Amniotic epithelial cell (primary cell): ENCODE results near the gene SLC34A2.
"Not testable (repeated sequence)": the region's sequence is repeated elsewhere in the genome, so short reads cannot be mapped to it uniquely, and the experiment has no call there.

Experiments used
- DNase-seq: peaks from one replicate; pipeline ENCODE4 v3.0.0-alpha.2; 2010; ENCODE audit warnings: low read depth

SLC34A2 gene, protein sequence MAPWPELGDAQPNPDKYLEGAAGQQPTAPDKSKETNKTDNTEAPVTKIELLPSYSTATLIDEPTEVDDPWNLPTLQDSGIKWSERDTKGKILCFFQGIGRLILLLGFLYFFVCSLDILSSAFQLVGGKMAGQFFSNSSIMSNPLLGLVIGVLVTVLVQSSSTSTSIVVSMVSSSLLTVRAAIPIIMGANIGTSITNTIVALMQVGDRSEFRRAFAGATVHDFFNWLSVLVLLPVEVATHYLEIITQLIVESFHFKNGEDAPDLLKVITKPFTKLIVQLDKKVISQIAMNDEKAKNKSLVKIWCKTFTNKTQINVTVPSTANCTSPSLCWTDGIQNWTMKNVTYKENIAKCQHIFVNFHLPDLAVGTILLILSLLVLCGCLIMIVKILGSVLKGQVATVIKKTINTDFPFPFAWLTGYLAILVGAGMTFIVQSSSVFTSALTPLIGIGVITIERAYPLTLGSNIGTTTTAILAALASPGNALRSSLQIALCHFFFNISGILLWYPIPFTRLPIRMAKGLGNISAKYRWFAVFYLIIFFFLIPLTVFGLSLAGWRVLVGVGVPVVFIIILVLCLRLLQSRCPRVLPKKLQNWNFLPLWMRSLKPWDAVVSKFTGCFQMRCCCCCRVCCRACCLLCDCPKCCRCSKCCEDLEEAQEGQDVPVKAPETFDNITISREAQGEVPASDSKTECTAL

GRCh38 chr4:25654971-25655963, at the start of gene SLC34A2:
Gene SLC34A2, plus strand, starts transcription at chr4:25655851. Its CDS starts 6,650 bp downstream, at chr4:25662501.
- DNase-seq, result no peak

DNA sequence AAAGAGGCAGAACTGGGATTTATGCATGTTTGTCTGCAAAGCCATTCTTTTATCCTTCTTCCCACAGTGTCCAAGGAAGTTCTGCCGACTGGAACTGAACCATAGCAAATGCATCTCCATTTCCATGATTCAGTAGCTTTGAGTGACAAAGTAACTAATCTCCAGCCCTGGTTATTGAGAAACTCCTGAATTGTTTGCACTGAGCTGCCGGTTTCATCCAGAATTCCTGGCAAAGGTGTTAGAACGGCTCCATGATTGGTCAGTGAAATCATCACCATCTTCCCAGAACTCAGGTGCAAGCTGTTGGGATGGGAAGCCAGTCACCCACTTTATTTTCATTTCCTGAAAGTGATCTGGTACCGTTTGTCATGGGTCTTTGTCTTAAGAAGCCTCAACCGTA, 47.0 kb upstream of the SLC34A2 start:
- DNase-seq, result no peak

DNA sequence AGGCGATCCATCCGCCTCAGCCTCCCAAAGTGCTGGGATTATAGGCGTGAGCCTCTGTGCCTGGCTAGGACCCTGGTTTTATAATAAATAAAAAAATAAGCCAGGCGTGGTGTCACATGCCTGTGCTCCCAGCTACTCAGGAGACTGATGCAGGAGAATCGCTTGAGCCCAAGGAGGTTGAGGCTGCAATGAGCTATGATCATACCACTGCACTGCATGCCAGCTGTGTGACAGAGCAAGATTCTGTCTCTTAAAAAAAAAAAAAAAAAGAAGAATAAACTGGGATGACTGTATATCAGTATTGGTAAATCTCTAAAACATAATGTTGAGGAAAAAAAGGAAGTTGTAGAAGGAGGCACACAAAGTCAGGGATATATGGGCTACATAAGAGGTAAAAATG, 45.7 kb upstream of the SLC34A2 start:
- DNase-seq, result no peak

GRCh38 chr4:25613613-25614012, 42.0 kb upstream of the SLC34A2 start:
- not testable (repeated sequence) for DNase-seq

- no peak for DNase-seq
Observed at GRCh38 chr4:25614807-25615206, 40.8 kb upstream of the SLC34A2 start.

- DNase-seq, result no peak
Observed at GRCh38 chr4:25621027-25621930, 34.4 kb upstream of the SLC34A2 start.

DNA sequence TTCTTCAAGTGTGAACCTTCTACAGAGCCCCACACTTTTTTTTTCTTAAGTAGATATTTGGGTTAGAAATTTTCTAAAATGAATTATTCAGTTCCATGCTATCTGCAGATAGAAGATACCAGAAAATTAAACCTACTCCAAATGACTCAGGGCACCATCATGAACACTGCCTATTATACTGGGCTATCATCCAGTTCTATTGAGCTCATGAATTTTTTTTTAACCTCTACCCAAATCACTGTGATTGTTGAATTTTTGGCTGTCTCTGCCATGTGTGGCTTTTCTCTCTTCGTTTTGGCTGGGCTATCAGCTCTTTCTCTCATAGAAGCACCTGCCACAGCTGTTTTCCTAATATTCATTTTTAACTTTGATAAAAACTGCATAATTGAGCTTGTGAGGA, 31.0 kb upstream of the SLC34A2 start:
- no peak for DNase-seq

- peak; percentile 7 for DNase-seq
Observed at GRCh38 chr4:25628451-25628850, 27.2 kb upstream of the SLC34A2 start.

DNA sequence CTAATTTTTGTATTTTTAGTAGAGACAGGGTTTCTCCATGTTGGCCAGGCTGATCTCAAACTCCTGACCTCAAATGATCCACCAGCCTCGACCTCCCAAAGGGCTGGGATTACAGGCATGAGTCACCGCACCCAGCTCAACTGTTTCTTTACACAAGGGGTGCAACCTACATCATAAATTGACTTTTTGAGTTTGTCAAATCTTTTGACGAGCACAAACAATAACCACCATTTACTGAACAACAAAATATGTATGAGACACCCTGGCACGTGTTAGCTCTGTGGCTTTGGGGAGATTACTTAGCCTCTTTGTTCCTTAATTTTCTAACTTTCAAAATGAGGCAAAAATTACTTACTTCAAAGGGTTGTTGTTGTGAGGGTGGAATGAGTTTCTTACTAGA, 23.5 kb upstream of the SLC34A2 start:
- peak; percentile 8 for DNase-seq

DNA sequence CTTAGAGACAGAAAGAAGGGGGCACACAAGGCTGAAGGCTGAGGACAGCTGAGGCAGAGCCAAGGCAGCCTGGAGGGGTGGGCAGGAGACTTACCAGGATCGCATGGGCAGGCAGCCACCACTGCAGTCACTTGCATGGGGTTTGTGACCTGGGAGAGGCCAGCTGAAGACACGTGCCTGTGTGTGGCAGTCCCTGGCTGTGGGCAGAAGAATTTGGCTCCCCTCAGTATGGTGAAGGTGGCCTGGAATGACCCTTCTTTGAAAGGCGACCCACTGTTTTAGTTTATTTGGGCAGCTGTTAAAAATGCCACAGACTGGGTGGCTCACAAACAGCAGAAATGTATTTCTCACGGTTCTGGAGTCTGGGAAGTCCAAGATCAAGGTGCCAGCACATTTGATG, 22.1 kb upstream of the SLC34A2 start:
- DNase-seq, result no peak

DNA sequence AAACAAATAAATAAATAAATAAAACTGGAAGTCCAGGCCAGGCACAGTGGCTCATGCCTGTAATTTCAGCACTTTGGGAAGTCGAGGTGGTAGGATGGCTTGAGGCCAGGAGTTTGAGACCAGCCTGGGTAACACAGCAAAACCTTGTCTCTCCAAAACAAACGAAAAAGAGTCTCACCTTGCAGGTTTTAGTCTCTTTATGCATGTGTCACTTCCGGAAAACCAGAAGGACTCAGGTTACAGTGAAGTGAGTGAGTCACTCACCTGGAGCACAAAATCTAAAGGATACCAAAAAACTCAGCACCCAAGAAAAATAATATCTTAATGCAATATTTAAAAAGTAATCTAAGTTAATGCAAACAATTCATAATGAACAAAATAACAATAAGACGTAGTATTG, 20.1 kb upstream of the SLC34A2 start:
- no peak for DNase-seq

GRCh38 chr4:25637581-25638220, 17.9 kb upstream of the SLC34A2 start:
- DNase-seq, result no peak

DNA sequence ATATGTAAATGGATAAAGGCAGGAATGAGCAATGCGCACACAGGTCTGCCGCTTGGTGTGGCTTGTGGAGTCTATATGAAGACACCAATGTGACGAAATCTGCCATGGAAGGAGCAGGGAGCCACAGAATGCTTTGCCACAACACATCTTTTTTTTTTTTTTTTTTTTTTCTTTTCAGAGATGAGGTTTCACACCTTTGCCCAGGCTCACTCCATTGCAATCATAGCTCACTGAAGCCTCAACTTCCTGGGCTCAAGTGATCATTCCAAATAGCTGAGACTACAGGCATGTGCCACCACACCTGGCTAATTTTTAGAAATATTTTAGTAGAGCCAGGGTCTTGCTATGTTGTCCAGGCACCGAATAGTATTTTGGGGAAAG, 17.4 kb upstream of the SLC34A2 start:
- DNase-seq, result no peak

DNA sequence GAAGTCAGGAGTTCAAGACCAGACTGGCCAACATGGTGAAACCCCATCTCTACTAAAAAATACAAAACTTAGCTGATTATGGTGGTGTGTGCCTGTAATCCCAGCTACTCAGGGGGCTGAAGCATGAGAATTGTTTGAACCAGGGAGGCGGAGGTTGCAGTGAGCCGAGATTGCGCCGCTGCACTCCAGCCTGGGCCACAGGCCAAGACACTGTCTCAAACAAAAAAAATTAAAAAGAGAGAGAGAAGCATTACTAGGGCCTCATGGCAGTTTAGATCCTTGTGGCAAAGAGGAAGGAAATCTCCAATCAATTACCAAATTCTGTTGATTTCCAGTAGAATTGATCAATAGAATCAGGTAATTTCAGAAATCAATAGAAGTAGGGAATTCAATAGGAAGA, 16.8 kb upstream of the SLC34A2 start:
- no peak for DNase-seq

DNA sequence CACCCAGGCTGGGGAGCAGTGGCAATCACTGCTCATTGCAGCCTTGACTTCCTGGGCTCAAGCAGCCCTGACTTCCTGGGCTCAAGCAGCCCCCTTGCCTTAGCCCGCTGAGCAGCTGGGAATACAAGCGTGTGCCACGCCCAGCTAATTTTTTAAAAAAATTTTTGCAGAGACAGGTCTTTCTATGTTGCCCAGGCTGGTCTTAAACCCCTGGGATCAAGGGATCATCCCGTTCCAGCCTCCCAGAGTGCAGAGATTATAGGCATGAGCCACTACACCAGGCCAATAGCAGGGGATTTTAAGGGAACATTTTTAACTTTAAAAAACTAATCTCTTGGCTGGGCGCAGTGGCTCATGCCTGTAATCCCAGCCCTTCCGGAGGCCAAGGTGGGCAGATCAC, 5.3 kb upstream of the SLC34A2 start:
- DNase-seq, result no peak

- no peak for DNase-seq
Observed at GRCh38 chr4:25651682-25652081, 4.0 kb upstream of the SLC34A2 start.

GRCh38 chr4:25654031-25654970, 1.4 kb upstream of the SLC34A2 start:
- DNase-seq, result no peak

DNA sequence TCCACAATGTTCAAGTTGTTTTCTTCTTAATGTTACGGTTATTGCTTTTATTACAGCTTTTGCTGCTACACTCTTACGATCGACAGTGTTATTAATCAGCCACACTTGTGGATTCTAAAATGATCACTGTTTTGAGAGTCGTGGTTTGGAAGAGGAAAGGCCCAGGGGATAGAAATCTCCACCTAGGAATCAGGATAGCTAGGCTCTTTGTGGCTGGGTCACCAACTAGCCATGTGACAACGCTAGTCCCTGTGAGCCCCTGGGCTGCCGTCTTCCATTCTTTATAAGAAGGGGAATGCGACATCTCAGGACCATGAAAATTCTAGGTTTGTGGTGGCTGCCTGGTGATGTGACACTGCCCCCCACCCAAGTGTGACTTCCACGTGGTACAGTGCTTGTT, 380 bp downstream of the SLC34A2 start:
- no peak for DNase-seq

DNA sequence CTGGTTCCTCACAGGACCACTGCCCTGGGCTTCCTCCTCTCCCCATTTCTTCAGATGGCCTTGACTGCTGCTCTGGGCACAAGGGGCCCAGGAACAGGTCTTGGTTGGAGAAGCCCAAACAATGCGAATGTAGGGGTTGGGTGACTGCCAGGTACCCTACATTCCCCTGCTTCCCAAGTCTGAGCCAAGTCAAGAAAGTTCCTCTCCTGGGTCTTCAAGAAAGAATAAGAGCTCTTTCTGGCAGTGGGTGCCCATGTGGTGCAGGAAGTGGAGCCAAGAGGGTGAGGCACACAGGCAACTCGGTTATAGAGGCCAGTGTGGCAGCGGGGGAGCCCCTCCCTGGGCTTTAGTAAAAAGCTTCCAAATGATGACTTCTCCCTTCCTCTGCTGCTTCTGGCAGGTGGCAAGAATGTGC, 2.7 kb downstream of the SLC34A2 start:
- DNase-seq, result no peak

- DNase-seq, result peak; percentile 5
Observed at GRCh38 chr4:25658777-25659176, 3.1 kb downstream of the SLC34A2 start.
